ENCODE data around the gene AMELX.

GRCh38 chrX:11293113-11293512 is at the start of gene AMELX:
- no peak for TF ChIP-seq EZH2 (IDR thresholded peaks at IDR 0.05; ENCODE audit: insufficient read depth, poor library complexity, severe bottlenecking)
- no peak for TF ChIP-seq EZH2phosphoT487 (IDR thresholded peaks at IDR 0.05; ENCODE audit: insufficient read depth, low read depth)

All from GM23248 (cell line).